ENCODE results near the gene PHTF2. TPM values are rescaled to one million over a fixed set of nuclear protein-coding genes. Genes with fewer than 3 reads are reported as not detected.

Gene PHTF2
- polyA plus RNA-seq = 1 to 10 TPM; 4.1 to 9.3 (median 4.1) TPM

DNA sequence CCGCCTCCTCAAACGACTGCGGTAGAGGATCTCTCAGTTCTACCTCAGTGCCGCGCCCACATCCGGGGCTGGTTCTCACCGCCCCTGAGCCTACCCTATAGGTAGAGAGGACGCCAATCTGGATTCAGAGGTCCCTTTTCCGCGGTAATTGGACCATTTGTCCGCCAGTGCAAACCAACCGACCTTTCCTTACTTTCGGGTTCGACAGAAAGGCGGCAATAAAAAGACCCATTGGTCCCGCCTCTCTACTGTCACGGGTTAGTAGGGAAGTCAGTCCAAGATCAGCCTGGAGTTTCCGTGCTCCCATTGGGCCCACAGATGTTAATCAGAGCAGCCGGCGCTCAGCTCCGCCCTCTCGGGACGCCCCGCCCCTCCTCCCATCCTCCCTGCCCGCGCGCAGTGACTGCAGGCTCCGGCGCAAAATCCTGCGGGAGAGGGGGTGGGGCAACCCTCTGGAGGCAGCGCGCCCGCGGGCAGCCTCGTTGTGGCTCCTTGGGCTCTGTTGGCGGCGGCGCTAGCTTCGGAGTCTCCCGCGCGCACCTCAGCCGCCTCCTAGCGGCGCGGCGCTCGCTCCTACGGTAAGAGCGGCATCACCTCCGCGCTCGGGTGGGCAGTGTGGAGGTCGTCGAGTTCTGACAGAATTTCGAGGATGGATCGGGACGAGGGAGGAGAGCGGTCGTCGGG, at the start of gene PHTF2, which contains the start of gene TMEM60:
Gene PHTF2 (plus strand): TSS at position 380 of the 684 bp plus-strand sequence.
Gene TMEM60 (minus strand): TSS at position 41 of the 684 bp plus-strand sequence. CDS start 4,061 bp downstream, outside the sequence.
- peak; percentile 94 for DNase-seq
- peaks cover 6 to 13% (median 9%) of the 10 kb centered on the region in 3 donors for H3K27me3 Mint-ChIP-seq (ENCODE audit: low read depth in 3 of 3)
- H3K36me3 Mint-ChIP-seq = no peaks in the 10 kb centered on the region
- H3K4me1 Mint-ChIP-seq = peaks cover 68 to 88% of the 10 kb centered on the region in 2 donors
- H3K9me3 Mint-ChIP-seq = no peaks in the 10 kb centered on the region
- H3K27ac Mint-ChIP-seq = peak within 1 kb of the TSS; percentile 89 to 95 (median 94)
- peak within 1 kb of the TSS; percentile 91 to 99 (median 93) for H3K4me3 Mint-ChIP-seq

DNA sequence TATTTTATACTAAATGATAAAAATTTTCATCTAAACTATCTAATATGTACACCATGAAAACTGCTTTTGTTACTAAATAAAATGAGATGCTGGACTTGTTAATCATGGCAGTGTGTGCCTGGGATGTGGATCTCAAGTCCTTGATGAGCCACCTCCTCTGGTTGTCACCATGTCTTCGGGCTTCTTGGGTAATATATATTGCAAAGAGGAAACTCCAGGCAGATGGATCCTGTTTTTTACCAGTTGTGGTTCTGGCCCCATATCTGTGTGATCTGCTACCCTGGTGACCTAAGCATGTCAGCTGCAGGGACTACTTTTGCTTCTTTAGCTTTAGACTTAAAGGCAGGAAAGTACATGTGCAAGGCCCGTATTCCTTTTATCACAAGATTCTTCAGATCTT, 46.6 kb upstream of the PHTF2 start:
- Mint-ChIP-seq H3K4me3 (no peak overlapping the region), H3K27ac (peak overlapping the region in 4 of 6 donors; percentile 2 to 82 (median 16)), H3K36me3 (peaks cover 5 to 7% (median 6%) of the 10 kb centered on the region in 3 donors), H3K4me1 (peaks cover 34 to 67% of the 10 kb centered on the region in 2 donors), H3K27me3 (ENCODE audit: low read depth in 3 of 3) (peaks cover 0 to 2% (median 0%) of the 10 kb centered on the region in 3 donors), H3K9me3 (no peaks in the 10 kb centered on the region)
- no peak for DNase-seq

DNA sequence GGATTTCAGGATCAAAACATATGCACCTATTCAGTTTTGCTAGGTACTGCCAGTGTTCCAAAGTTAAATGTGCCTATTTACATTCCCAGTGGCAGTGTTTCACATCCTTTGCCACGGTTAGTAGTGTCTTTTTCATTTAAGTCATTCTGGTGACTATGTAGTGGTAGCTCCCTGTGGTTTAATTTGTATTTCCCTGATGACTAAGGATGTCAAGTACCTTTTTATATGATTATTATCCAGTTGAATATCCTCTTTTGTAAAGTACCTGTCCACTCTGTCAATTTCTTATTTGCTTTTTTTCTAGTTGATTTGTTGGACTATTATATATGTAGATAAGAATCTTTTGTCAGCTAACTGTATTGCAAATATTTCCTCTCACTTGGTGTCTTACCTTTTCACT, 45.4 kb upstream of the PHTF2 start:
- Mint-ChIP-seq H3K36me3 (peaks cover 5 to 7% (median 6%) of the 10 kb centered on the region in 3 donors), H3K4me1 (peaks cover 33 to 64% of the 10 kb centered on the region in 2 donors), H3K4me3 (no peak overlapping the region), H3K9me3 (no peaks in the 10 kb centered on the region), H3K27ac (no peak overlapping the region), H3K27me3 (ENCODE audit: low read depth in 3 of 3) (peaks cover 0 to 2% (median 0%) of the 10 kb centered on the region in 3 donors)
- DNase-seq = no peak

DNA sequence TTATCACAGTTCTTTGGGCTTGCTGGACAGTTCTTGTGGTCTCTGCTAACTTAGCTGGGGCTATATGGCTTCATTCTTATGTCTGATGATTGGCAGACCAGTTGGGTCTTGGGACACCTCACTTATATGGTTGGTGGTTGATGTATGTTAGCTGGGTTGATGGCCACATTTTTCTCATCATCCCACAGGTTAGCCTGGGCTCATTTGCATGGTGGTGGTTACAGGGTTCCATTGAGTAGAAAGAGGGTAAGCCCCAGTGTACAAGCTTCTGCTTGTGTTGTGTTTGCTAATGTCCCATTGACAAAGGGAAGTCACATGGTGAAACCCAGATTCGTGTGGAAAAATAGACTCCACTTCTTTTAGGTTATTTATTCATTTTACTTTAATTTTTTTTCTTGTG, 41.0 kb upstream of the PHTF2 start:
- H3K4me1 Mint-ChIP-seq = peaks cover 30 to 54% of the 10 kb centered on the region in 2 donors
- H3K36me3 Mint-ChIP-seq = no peaks in the 10 kb centered on the region
- no peaks in the 10 kb centered on the region for H3K27me3 Mint-ChIP-seq (ENCODE audit: low read depth in 3 of 3)
- DNase-seq = no peak
- no peaks in the 10 kb centered on the region for H3K9me3 Mint-ChIP-seq
- no peak overlapping the region for H3K4me3 Mint-ChIP-seq
- H3K27ac Mint-ChIP-seq = peak overlapping the region; percentile 14 to 81 (median 68)

DNA sequence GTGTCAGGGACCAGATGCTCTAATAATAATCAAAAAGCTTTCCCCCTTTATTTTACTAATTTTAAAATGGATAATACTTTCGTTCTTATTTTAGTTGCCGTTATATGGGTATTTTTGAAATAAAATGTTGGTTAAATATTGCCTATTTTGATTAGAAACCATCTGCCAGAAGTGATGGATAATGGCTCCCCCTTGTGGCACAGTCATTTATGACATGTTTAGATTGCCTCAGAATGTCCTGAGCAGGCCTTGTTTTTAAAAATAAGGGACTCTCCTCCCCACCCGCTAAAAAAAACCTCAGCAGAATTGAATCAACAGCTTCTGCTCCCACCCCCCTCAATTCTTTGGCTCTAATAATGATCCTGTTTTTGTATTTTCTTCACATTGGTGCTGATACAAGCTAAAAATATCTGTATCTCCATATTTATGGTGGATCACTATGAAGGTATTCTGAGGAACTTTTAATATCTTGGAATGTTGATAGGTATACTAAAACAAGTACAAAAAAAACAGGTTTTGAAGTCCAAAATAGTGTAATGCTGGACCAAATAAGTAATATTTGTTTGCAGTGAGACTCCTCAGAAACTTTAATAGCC, 39.2 kb upstream of the PHTF2 start:
- peak; percentile 58 to 68 (median 61) for DNase-seq
- Mint-ChIP-seq H3K4me1 (peaks cover 32 to 53% of the 10 kb centered on the region in 2 donors), H3K4me3 (no peak overlapping the region), H3K27ac (peak overlapping the region in 3 of 6 donors; percentile 14 to 48 (median 41)), H3K36me3 (no peaks in the 10 kb centered on the region), H3K9me3 (no peaks in the 10 kb centered on the region), H3K27me3 (ENCODE audit: low read depth in 3 of 3) (no peaks in the 10 kb centered on the region)

DNA sequence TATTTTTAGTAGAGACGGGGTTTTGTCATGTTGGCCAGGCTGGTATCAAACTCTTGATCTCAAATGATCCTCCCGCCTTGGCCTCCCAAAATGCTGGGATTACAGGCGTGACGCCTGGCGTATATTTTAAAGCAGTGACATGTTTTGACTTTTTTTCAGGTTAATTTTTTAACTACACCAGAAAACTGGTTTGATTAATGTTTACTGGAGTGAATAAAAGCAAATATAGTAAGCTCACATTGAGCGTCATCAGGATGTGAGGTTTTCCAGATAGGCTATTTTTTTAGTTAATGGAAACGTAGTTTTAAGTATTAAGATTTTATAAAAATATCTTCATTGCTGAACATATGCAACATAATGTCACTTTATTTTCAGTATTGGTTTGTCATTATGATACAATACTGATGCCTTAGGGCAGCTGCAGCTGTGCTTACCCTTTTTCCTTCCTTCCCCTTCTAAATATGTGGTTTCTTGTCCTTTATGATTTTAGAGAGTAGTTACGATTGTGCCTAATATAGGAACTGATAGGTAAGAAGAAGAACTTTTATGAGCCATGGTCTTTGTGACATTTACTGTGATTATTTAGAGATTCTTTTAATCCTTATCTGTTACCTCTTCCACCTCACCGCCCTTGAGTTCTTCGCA, 37.6 kb upstream of the PHTF2 start:
- Mint-ChIP-seq H3K36me3 (peaks cover 0 to 4% (median 4%) of the 10 kb centered on the region in 3 donors), H3K4me3 (no peak overlapping the region), H3K4me1 (peaks cover 36 to 61% of the 10 kb centered on the region in 2 donors), H3K27ac (peak overlapping the region in 1 of 6 donors; percentile 61), H3K27me3 (ENCODE audit: low read depth in 3 of 3) (no peaks in the 10 kb centered on the region), H3K9me3 (no peaks in the 10 kb centered on the region)
- no peak for DNase-seq

DNA sequence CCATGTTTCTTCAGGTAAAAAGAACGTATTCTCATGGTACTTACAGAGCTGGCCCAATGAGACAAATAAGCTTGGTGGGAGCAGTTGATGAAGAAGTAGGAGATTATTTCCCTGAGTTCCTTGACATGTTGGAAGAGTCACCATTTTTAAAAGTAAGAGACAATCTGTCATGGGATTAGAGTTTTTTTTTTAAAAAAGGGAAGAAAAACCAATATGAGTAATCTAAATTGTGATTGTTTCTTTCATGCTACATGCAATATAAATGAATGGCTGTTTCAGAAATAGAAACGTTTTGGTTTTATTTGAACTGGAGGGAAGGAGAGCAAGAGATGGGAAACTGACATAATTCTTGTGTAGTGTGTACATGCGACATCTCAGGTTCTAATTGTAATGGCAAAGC, 33.1 kb upstream of the PHTF2 start:
- peak overlapping the region in 1 of 6 donors; percentile 8 for H3K27ac Mint-ChIP-seq
- no peaks in the 10 kb centered on the region for H3K9me3 Mint-ChIP-seq
- H3K36me3 Mint-ChIP-seq = peaks cover 0 to 10% (median 7%) of the 10 kb centered on the region in 3 donors
- DNase-seq = no peak
- H3K4me1 Mint-ChIP-seq = peaks cover 23 to 44% of the 10 kb centered on the region in 2 donors
- peaks cover 0 to 3% (median 0%) of the 10 kb centered on the region in 3 donors for H3K27me3 Mint-ChIP-seq (ENCODE audit: low read depth in 3 of 3)
- H3K4me3 Mint-ChIP-seq = no peak overlapping the region

DNA sequence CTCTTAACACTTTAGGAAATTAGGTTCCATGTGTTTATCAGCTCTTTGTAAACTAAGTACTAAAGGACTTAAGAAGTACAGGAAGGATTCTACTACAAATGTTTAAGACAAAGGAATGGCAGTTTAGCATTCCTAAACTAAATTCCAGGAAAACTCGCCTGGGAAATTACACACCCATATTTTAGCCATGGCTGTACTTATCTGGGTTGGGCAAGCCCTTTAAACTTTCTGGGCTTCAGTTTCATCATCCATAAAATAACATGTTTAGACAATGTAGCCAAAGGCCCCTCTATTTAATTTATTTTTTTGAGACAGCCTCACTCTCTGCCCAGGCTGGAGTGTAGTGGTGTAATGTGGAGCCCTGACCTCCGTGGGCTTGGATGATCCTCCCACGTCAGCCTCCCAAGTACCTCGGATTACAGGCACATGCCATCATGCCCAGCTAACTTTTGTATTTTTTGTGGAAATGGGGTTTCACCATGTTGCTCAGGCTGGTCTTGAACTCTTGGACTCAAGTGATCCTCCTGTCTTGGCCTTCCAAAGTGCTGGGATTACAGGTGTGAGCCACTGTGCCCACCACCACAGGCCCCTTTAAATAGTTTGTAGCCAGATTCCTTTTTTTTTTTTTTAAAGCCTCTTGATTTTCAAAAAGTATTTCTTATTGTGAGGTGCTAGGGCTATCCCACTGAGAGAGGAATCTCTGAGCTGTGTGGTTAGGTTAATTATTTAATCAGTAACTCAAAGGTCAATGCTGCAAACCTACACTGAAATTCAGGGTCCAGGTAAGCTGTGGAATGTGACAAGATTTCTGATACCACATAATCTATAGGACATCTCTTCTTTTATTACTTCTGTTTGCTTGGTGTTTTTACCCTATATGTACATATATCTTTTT, 32.4 kb upstream of the PHTF2 start:
- Mint-ChIP-seq H3K27ac (peak overlapping the region in 3 of 6 donors; percentile 31 to 78 (median 44)), H3K4me1 (peaks cover 27 to 50% of the 10 kb centered on the region in 2 donors), H3K27me3 (ENCODE audit: low read depth in 3 of 3) (peaks cover 0 to 3% (median 0%) of the 10 kb centered on the region in 3 donors), H3K4me3 (no peak overlapping the region), H3K36me3 (peaks cover 0 to 10% (median 7%) of the 10 kb centered on the region in 3 donors), H3K9me3 (no peaks in the 10 kb centered on the region)
- DNase-seq = no peak

DNA sequence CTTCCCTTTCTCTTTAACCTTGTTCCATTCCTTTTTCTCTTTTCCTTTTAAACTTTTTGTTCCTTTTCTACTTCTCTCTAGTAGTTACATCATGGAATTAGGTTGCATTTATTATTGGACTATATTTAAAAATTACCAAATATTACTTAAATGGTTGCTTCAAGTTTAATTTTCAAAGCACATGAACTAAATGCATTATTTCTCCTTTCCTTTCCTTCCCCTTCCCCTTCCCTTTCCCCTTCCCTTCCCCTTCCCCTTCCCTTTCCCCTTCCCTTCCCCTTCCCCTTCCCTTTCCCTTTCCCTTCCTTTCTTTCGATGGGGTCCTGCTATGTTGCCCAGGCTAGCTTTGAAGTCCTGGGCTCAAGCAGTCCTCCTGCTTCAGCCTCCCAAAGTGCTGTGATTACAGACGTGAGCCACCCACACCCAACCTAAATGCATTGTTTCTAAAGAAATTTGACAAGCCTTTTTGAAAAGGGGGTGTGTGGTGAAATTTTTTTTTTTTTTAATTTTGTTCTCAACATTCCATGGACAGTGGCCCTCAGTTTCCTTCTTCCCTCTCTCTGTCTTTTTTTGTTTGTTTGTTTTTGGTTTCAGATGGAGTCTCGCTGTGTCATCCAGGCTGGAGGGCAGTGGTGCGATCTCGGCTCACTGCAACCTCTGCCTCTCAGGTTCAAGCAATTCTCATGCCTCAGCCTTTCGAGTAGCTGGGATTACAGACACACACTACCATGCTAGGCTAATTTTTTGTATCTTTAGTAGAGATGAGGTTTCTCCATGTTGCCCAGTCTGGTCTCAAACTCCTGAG, 31.6 kb upstream of the PHTF2 start:
- H3K4me3 Mint-ChIP-seq = no peak overlapping the region
- no peak for DNase-seq
- H3K4me1 Mint-ChIP-seq = peaks cover 32 to 54% of the 10 kb centered on the region in 2 donors
- peaks cover 0 to 10% (median 7%) of the 10 kb centered on the region in 3 donors for H3K36me3 Mint-ChIP-seq
- H3K27ac Mint-ChIP-seq = peak overlapping the region in 4 of 6 donors; percentile 70 to 79 (median 75)
- H3K9me3 Mint-ChIP-seq = no peaks in the 10 kb centered on the region
- peaks cover 0 to 3% (median 0%) of the 10 kb centered on the region in 3 donors for H3K27me3 Mint-ChIP-seq (ENCODE audit: low read depth in 3 of 3)

DNA sequence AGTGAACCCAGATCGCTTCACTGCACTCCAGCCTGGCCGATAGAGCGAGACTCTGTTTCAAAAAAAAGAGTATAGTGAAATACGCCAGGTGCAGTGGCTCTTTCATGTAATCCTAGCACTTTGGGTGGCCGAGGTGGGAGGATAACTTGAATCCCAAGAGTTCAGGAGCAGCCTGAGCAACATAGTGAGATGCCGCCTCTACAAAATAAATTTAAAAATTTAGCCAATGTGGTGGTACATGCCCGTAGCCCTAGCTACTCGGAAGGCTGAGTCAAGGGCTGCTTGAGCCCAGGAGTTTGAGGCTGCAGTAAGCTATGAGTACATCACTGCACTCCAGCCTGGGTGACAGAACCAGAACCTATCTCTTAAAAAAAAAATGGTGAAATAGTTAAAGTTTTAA, 28.3 kb upstream of the PHTF2 start:
- no peak overlapping the region for H3K4me3 Mint-ChIP-seq
- H3K27ac Mint-ChIP-seq = peak overlapping the region in 1 of 6 donors; percentile 48
- H3K9me3 Mint-ChIP-seq = no peaks in the 10 kb centered on the region
- H3K4me1 Mint-ChIP-seq = peaks cover 25 to 36% of the 10 kb centered on the region in 2 donors
- H3K36me3 Mint-ChIP-seq = peaks cover 0 to 14% (median 10%) of the 10 kb centered on the region in 3 donors
- peaks cover 0 to 3% (median 0%) of the 10 kb centered on the region in 3 donors for H3K27me3 Mint-ChIP-seq (ENCODE audit: low read depth in 3 of 3)
- no peak for DNase-seq

DNA sequence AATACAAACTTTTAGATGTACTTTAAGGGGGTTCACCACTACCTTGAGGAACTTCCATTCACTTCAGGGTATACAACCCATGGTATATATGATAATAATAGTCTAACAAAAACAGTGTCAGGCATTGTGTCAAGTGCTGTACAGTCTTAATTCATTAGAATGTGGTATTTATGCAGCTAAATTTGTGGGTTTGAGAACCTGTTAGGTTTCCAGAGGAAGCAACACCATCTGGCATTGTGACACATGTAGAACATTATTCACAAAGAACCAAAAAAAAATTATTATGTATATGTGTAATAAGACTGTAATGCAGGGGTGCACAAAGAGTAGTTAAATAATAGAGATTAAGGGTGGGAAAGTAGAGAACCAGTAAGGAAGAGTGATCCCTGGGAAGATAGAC, 26.7 kb upstream of the PHTF2 start:
- Mint-ChIP-seq H3K4me3 (peak overlapping the region in 1 of 5 donors; percentile 31), H3K36me3 (peaks cover 9 to 20% (median 15%) of the 10 kb centered on the region in 3 donors), H3K9me3 (no peaks in the 10 kb centered on the region), H3K4me1 (peaks cover 23 to 35% of the 10 kb centered on the region in 2 donors), H3K27ac (peak overlapping the region; percentile 38 to 74 (median 58)), H3K27me3 (ENCODE audit: low read depth in 3 of 3) (peaks cover 0 to 1% (median 0%) of the 10 kb centered on the region in 3 donors)
- peak in 1 of 3 donors; percentile 8 for DNase-seq

DNA sequence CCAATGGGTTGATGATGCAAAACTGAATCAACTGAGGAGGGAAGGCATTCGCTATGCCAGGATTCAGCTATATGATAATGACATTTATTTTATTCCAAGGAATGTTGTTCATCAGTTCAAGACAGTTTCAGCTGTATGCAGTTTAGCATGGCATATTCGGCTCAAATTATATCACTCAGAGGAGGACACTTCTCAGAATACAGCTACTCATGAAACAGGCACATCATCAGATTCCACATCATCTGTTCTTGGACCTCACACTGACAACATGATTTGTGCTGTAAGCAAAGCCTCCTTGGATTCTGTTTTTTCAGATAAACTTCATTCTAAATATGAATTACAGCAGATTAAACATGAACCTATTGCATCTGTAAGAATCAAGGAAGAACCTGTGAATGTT, 20.0 kb upstream of the PHTF2 start:
- no peak for DNase-seq
- H3K27ac Mint-ChIP-seq = peak overlapping the region in 5 of 6 donors; percentile 3 to 49 (median 22)
- peaks cover 6 to 41% of the 10 kb centered on the region in 2 donors for H3K4me1 Mint-ChIP-seq
- H3K27me3 Mint-ChIP-seq (ENCODE audit: low read depth in 3 of 3) = no peaks in the 10 kb centered on the region
- no peaks in the 10 kb centered on the region for H3K9me3 Mint-ChIP-seq
- H3K36me3 Mint-ChIP-seq = peaks cover 17 to 41% (median 21%) of the 10 kb centered on the region in 3 donors
- H3K4me3 Mint-ChIP-seq = no peak overlapping the region
